ENCODE results near the gene ELMO2. TPM values are rescaled to one million over a fixed set of nuclear protein-coding genes. Genes with fewer than 3 reads are reported as not detected.

Gene ELMO2
- total RNA-seq, 1 donor from 2014 or later, result 53.3 TPM

DNA sequence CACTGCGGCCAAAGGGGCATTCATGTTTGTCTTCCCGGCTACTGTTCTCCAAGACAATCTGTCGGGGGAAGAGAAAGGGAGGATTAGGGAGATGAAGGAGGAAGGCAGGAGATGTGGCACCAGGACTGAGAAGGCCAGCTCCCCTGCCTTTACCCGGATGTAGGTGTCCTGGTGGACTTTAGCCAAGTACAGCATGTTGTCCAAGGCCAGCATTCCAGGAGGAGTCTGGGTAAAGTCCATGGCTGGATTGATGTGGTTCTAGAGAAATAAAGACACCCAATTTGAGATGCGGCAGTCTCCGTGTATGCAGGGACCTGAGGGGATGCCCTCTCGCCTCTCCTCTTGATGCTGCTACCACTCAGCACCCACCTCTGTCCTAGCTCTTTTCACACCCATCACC is 32.0 kb downstream of the ELMO2 start:
- Mint-ChIP-seq H3K4me3 (no peak overlapping the region), H3K36me3 (peaks cover 51% of the 10 kb centered on the region), H3K9me3 (no peaks in the 10 kb centered on the region), H3K27me3 (ENCODE audit: insufficient read depth, low read depth) (no peaks in the 10 kb centered on the region), H3K4me1 (peaks cover 5% of the 10 kb centered on the region), H3K27ac (no peak overlapping the region)
- Histone ChIP-seq H3K4me1 (no peaks in the 10 kb centered on the region), H3K79me2 (ENCODE audit: low read depth) (no peaks in the 10 kb centered on the region), H3K27ac (no peak overlapping the region), H3K9me3 (ENCODE audit: low read depth) (no peaks in the 10 kb centered on the region), H3K4me2 (no peak overlapping the region), H3K36me3 (peaks cover 3% of the 10 kb centered on the region), H3F3A (ENCODE audit: low read depth) (no peaks in the 10 kb centered on the region), H2AFZ (replicated peaks) (no peak overlapping the region), H3K9ac (no peak overlapping the region), H4K20me1 (ENCODE audit: low read depth) (no peaks in the 10 kb centered on the region), H3K4me3 (no peak overlapping the region), H3K27me3 (no peaks in the 10 kb centered on the region)
- DNase-seq (ENCODE audit: low spot score), result no peak
- TF ChIP-seq EZH2phosphoT487 (IDR thresholded peaks at IDR 0.05) (no peak), EZH2 (IDR thresholded peaks at IDR 0.05) (no peak)
- TF ChIP-seq, protein P1, sequence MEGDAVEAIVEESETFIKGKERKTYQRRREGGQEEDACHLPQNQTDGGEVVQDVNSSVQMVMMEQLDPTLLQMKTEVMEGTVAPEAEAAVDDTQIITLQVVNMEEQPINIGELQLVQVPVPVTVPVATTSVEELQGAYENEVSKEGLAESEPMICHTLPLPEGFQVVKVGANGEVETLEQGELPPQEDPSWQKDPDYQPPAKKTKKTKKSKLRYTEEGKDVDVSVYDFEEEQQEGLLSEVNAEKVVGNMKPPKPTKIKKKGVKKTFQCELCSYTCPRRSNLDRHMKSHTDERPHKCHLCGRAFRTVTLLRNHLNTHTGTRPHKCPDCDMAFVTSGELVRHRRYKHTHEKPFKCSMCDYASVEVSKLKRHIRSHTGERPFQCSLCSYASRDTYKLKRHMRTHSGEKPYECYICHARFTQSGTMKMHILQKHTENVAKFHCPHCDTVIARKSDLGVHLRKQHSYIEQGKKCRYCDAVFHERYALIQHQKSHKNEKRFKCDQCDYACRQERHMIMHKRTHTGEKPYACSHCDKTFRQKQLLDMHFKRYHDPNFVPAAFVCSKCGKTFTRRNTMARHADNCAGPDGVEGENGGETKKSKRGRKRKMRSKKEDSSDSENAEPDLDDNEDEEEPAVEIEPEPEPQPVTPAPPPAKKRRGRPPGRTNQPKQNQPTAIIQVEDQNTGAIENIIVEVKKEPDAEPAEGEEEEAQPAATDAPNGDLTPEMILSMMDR (IDR thresholded peaks at IDR 0.05), result no peak

DNA sequence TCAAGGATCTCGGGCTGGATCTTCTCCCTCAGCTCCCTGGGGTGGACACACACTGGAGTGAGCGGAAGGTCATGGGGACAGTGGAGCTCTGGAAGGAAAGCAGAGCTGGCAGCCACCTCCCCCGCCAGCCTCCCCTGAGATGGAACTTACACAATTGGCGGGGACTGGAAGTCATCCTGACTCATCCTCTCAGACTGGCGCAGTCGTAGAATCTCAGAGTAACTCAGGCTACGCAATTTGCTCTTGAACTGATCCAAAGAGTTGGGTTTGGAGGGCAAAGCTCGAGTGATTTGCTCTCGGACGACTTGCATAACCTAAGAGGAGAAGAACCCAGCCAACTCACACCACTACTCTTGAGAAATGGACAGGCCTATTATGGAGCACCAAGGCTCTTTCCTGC is 34.8 kb downstream of the ELMO2 start:
- H3K4me1 Mint-ChIP-seq, result peaks cover 5% of the 10 kb centered on the region
- H3K36me3 ChIP-seq, result peaks cover 3% of the 10 kb centered on the region
- no peaks in the 10 kb centered on the region for H4K20me1 ChIP-seq (ENCODE audit: low read depth)
- H2AFZ ChIP-seq (replicated peaks), result no peak overlapping the region
- no peak overlapping the region for H3K27ac ChIP-seq
- no peaks in the 10 kb centered on the region for H3K27me3 Mint-ChIP-seq (ENCODE audit: insufficient read depth, low read depth)
- H3K79me2 ChIP-seq (ENCODE audit: low read depth), result no peaks in the 10 kb centered on the region
- H3K4me3 Mint-ChIP-seq, result no peak overlapping the region
- peaks cover under 1% of the 10 kb centered on the region for H3F3A ChIP-seq (ENCODE audit: low read depth)
- no peaks in the 10 kb centered on the region for H3K9me3 ChIP-seq (ENCODE audit: low read depth)
- H3K4me2 ChIP-seq, result no peak overlapping the region
- no peak overlapping the region for H3K9ac ChIP-seq
- H3K36me3 Mint-ChIP-seq, result peaks cover 59% of the 10 kb centered on the region
- H3K4me3 ChIP-seq, result no peak overlapping the region
- no peaks in the 10 kb centered on the region for H3K9me3 Mint-ChIP-seq
- H3K27me3 ChIP-seq, result no peaks in the 10 kb centered on the region
- H3K27ac Mint-ChIP-seq, result no peak overlapping the region
- no peaks in the 10 kb centered on the region for H3K4me1 ChIP-seq
- TF ChIP-seq EZH2phosphoT487 (IDR thresholded peaks at IDR 0.05), result no peak
- no peak for TF ChIP-seq EZH2 (IDR thresholded peaks at IDR 0.05)
- TF ChIP-seq, protein P1 (IDR thresholded peaks at IDR 0.05), result no peak
- DNase-seq (ENCODE audit: low spot score), result no peak

DNA sequence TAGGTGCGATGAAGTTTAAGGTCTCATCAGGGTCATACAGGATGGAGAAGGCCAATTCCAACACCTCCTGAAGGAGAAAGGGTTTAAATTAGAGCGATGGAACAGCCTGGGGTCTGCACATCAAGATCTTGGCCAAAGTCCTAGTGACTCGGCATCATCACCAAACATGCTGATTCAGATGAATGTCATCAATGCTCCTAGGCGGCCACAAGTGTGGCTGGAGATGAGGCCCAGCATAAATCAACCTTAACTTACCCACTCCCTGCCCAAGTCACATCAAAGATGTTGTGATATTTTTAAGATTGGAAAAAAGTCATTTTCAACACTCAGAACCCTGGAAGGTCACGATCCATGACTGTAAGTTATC is 37.5 kb downstream of the ELMO2 start:
- Mint-ChIP-seq H3K4me1 (peaks cover 9% of the 10 kb centered on the region), H3K36me3 (peaks cover 46% of the 10 kb centered on the region), H3K9me3 (no peaks in the 10 kb centered on the region), H3K27ac (no peak overlapping the region), H3K27me3 (ENCODE audit: insufficient read depth, low read depth) (no peaks in the 10 kb centered on the region), H3K4me3 (no peak overlapping the region)
- TF ChIP-seq, protein P1 (IDR thresholded peaks at IDR 0.05), result no peak
- no peak for TF ChIP-seq EZH2 (IDR thresholded peaks at IDR 0.05)
- no peak for TF ChIP-seq EZH2phosphoT487 (IDR thresholded peaks at IDR 0.05)
- no peaks in the 10 kb centered on the region for H3K27me3 ChIP-seq
- H3F3A ChIP-seq (ENCODE audit: low read depth), result peaks cover 19% of the 10 kb centered on the region
- no peaks in the 10 kb centered on the region for H3K9me3 ChIP-seq (ENCODE audit: low read depth)
- no peak overlapping the region for H3K9ac ChIP-seq
- H2AFZ ChIP-seq (replicated peaks), result no peak overlapping the region
- H3K4me3 ChIP-seq, result no peak overlapping the region
- H4K20me1 ChIP-seq (ENCODE audit: low read depth), result no peaks in the 10 kb centered on the region
- no peaks in the 10 kb centered on the region for H3K79me2 ChIP-seq (ENCODE audit: low read depth)
- H3K4me2 ChIP-seq, result no peak overlapping the region
- peaks cover 4% of the 10 kb centered on the region for H3K4me1 ChIP-seq
- DNase-seq (ENCODE audit: low spot score), result no peak
- H3K27ac ChIP-seq, result no peak overlapping the region
- peaks cover 3% of the 10 kb centered on the region for H3K36me3 ChIP-seq

Measured in neural progenitor cell (in vitro differentiated cells).